HG02798 (cell line): ENCODE measurements around the gene ZNF664.
"Not testable (repeated sequence)": the region's sequence is repeated elsewhere in the genome, so short reads cannot be mapped to it uniquely, and the experiment has no call there.

ENCODE experiments used
- ATAC-seq: cut with Tn5 transposase; IDR thresholded peaks from one replicate; pipeline ENCODE4 v1.9.1; 2021; ENCODE audit warnings: mild to moderate bottlenecking; ENCODE audit not compliant: unreplicated experiment, poor library complexity

Gene ZNF664

DNA sequence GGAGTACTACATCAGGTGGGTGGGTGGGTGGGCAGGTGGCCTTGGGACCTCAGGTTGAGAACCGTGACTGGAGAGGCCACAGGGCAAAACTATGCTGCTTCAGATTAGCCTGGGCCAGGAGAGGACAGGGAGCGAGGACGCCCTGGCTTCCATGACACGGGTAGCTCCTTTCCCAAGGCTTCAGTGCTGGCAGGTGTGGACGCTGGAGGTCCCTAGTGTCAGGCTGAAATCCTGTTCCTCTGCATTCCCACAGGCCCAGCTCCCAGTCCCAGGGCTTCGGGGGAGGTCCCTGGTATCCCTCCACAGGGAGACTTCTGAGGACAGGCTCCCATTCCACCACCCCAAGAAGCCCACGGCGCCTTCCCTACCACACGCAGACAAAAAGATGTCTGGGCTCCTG, 32.0 kb upstream of the ZNF664 start:
- no peak for ATAC-seq

DNA sequence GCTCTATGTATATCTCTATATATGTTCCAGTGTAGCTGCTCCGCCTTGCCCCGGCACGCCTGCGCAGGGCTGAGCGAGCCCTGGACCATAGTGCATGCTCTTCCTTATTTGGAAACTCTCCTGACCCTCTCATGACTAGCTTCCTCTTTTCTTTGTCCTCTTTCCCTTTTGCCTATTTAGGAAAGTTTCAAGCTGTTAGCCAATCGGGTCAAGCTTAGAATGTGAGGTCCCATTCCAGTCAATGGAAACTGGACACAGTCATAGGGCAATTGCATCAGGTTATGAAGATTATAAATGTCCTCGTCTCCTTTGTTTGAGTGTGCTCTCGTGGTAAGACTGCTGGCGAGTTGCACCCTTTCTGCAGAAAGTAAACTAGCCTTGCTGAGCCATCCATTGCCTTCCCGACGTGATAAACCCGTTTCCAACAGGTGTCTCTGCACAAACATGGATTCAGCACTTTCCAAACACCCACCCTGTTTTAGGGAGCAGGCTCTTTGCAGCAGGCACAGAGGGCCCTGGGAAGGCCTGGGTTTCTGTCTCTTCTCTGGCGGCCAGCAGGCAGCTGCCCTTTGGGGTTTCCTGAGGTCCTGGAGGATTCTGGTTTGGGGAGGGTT, 31.3 kb upstream of the ZNF664 start:
- ATAC-seq, result no peak

DNA sequence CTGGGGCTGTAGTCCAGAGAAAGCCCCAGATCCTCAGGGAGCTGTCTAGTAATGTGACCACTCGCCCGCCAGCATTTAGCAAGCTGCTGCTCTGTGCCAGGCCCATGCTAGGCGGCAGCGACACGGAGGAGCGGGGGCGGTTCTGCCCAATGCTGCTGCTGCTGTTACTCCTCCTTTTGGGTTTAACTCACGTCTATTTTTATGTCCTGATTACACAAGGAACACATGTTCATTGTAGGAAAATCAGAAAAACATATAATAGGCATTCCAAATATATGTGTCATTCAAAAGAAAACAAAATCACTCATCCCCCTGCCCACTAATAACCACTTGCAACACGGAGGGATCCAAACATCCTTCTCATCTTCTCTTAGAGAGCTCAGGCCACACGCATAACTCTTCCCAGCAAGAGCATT, 30.8 kb upstream of the ZNF664 start:
- ATAC-seq, result no peak

DNA sequence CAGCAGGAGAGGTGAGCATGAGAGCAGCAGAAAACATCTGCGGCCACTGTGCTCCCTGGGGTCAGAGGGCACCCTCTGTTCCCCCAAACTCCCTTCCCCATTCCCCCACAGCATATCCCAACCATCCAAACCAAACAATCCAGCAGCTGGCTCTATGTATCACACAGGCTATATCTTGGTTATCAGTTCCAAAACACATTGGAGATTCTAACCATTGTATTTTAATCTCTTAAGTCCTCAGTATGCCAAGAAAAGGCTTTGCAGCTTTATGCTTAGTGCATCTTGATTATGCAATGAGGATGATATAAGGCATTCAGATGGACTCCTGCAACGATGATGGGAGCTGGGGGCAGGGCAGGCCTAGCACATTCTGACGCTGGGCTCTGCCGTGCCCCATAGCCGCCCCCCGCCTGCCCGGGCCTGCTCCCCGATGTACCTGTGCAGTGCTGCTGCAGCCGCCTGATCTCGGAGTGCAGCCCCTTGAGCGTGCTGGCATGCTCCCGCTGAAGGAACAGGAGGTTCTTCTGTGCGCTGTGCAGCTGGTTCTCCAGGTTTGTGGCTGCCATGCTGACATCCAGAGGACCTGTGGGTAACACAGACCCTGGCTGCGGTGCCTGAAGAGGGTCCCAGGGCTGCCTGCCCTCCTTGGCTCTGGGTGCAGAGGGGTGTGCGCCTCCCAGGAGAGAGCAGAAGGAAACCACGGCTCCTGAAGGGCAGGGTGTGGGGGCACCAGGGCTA, 29.9 kb upstream of the ZNF664 start:
- no peak for ATAC-seq

DNA sequence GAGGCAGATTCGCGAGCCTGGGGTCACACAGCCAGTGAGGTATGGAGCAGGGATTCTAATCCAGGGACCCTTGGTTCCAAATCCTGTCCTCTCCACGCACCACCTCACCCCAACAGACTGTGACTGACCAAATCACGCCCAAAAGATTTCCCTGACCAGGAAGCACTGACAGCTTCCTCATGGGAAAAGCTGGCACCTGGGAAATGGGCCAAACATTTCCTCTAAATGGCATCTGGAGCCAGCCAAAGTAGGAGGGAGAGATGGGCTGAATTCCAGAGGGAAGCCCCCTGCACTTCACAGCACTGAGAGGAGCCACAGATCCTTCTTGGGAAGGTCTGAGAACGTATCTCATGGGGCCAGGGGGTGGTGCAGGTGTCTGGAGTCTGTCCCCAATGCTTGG, 29.2 kb upstream of the ZNF664 start:
- ATAC-seq, result no peak

DNA sequence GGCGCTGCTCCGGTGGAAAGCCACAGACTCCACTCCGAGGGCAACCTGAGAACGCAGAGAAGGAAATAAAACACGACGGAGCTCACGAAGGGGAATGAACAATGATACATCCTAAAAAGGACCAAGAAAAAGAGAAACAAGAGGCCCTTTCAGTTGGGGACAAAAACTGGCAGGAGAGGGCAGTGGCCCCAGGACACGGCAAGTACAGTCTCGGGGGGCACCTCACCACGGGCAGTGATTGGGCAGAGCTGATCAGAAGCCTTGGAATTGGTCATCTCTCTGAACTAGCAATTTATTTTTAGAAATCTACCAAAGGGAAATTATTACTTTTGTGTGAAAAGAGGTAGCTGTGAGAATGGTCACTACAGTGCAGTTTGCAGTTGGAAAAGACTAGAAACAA, 28.3 kb upstream of the ZNF664 start:
- ATAC-seq, result no peak

DNA sequence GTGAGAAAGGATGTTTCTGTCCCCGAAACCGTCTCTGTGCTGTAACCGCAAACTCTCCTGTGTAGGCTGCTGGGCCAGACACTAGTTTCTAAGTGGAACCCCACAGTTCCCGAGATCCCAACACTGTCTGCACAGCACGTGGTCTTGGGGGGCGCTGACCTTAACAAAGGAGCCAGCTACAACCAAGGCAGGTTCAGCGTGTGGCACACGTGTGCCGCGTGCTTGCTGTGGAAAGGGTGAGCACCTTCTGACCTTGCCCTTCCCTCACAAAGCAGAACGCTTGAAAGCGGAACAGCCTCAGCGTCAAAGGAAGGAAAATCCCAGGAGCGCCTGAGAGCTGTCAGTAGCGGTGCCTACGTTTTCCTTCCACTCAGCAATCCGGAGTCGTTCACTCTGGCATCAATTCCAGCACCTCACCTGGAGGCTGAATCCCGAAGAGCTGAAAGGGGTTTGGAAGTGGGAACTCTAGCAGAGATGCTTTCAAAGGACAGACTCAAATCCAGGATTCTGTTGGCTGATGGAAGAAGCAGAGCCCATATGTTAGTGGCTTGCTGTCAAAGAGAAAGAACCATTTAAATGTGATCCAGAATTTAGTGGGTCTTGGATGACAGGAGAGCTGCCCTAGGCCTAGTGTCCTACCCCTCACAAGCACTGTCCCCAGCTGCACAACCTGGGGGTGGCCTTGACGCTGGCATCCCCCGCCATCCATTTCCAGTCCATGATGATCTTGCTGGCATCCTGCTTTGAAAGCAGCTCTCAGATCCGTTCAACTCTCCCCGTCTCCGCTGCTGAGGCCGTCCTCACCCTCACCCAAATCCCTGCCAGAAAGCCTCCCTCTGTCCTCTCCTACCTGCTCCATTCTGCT, 27.5 kb upstream of the ZNF664 start:
- ATAC-seq, result no peak

DNA sequence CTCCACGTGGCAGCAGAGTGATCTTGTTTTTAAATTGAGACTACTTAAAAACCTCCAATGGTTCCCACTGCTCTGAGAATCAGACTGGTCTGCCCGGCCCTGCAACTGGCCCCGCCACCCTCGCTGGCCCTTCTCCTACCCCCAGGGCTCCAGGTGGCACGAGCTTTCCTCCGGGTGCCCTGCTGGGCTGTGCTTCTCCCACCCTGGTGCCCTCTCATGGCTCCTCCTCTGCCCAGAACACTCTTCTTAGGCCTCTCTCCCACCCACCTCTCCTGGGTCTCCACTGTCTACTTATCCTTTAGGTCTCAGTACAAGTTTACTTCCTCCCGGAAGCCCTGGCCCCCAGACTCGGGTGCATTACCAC, 26.9 kb upstream of the ZNF664 start:
- ATAC-seq, result no peak

DNA sequence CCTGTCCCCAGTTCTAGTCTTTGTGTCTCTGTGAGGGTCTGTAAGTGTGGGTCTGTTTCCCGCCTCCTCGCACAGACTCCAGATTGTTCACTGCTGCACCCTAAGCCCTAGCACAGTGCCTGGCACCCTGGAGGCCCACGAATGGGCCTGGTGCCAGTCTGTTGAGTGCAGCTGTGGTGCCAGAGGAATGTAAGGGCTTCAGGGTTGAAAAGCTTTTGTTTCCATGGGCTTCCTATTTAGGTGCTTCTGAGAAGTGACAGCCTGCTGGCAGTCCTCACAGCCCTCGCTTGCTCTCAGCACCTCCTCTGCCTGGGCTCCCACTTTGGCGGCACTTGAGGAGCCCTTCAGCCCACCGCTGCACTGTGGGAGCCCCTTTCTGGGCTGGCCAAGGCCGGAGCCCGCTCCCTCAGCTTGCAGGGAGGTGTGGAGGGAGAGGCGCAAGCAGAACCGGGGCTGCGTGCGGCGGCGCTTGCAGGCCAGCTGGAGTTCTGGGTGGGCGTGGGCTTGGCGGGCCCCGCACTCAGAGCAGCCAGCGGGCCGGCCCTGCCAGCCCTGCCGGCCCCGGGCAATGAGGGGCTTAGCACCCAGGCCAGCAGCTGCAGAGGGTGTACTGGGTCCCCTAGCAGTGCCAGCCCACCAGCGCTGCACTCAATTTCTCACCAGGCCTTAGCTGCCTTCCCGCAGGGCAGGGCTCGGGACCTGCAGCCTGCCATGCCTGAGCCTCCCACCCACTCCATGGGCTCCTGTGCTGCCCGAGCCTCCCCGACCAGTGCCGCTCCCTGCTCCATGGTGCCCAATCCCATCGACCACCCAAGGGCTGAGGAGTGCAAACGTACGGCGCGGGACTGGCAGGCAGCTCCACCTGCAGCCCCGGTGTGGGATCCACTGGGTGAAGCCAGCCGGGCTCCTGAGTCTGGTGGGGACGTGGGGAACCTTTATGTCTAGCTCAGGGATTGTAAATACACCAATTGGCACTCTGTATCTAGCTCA, 26.2 kb upstream of the ZNF664 start:
- ATAC-seq, result not testable (repeated sequence)

DNA sequence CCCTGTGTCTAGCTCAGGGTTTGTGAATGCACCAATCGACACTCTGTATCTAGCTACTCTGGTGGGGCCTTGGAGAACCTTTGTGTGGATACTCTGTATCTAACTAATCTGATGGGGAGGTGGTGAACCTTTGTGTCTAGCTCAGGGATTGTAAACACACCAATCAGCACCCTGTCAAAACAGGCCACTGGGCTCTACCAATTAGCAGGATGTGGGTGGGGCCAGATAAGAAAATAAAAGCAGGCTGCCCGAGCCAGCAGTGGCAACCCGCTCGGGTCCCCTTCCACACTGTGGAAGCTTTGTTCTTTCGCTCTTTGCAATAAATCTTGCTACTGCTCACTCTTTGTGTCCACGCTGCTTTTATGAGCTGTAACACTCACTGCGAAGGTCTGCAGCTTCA, 25.5 kb upstream of the ZNF664 start:
- ATAC-seq, result not testable (repeated sequence)

DNA sequence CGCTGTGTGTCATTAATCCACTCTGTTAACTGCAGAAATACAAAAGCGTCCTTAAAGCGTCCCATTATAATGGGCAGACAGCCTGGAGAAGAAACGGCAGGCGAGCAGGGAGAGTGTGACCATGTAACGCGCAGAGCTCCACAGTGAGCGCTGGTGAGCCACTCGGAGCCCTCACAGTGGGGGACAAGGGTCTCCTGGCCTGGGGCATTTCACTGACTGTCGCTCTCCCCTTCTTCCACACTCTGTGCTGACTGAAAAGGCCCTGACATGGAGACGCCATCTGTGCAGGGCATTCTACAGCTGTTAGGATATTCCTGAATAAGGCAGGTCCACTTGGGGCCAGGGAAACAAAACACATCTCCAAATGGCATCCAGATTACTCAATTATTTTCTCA, 24.6 kb upstream of the ZNF664 start:
- ATAC-seq, result no peak

DNA sequence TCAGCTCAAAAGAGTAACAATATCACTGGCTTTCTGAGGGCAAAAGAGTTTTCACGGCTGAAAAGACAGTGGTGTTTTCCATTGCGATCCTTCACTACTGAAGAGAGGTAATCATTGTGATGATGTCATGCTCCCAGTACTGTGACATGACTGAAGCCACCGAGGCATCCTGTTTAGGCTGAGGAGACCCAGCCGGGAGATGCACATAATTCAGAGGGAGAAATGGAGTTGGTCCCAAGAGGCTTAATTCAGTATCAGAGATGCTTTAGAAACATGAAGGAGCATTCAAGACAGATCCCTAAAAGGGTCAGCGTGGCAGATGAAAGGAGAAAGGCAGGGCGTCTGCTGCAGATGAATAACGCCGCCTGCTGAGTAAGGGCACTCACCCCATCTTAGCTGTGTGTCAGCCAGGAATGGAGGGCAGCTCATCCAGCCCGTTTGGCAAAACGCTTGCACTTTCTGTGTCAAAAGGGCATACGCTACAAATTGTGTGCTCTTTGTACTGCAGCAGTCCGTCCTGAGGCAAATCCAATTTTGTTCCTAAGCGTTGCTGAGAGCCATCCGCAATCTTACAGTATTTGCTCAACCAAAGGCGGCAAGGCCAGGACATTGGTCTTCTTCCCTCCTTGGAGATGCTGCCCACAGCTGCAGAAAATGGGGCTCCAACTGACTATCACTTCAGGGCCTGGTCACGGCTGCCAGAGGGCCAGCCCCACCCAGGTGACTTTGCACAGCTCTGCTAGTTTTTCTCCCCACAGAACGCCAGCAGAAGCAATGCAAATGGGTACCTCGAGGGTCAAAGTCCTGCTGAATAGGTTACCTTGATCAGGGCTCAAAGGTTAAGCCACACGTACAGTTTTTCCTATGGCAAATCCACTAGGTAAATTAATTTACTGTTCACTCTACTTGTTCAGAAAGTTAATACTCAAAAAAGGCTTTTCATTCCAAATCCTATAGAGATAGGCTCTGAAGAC, 23.9 kb upstream of the ZNF664 start:
- no peak for ATAC-seq

DNA sequence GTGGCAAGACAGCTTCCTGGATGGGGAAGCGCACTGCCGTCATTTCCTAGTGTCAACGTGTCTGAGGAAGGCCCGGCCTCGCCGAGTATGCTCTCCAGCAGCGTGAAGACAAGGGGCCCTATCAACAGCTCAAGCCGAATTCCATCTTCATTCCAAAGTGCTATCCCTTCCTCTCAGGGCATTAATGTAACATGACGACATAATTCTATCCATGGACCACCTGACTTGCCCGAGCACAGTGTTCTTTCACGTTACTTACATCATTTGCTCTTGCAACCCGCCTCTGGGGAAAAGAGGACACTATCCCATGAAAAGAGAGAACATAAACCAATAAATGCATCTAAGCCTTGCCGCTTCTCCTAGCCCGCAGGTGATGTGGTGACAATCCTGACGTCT, 23.2 kb upstream of the ZNF664 start:
- no peak for ATAC-seq

DNA sequence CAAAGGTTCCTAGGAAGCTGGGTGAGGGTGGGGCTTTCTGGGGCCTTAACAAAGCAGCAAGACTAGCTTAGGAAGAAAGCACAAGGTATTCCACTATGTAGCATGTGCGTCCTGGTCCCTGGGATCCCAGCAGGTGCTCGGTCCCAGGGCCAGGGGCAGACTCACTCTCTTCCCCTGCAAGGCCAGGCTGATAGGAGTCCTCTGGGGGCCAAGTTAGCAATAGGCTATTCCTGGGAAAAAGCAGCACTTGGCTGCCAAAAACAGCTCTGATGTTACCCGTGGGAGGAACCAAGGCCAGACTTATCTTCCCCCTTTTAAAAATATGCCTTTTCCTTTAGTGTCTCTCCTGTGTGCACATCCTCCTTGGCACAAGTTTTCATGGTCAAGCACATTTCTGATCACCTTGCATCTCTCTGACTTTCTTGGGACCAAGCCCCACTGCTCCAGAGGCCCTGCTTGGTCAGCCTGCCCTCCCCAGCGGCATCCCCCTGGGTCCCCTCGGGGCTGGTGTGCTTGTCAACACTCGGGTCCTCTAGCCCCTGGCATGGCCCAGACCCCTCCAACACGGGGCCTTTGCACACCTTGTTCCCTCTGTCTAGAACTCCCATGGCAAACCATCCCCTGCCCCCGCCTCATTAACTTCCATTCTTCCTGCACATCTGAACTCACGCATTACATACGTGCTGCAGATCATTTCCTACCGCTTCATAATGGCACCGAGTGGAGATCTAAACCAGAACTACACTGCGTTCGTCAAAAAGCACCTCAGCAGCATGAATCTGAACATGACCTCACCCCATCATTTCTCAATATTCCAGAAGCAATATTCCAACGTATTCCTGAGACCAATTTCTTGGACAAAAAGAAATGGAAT, 22.3 kb upstream of the ZNF664 start:
- ATAC-seq, result no peak

DNA sequence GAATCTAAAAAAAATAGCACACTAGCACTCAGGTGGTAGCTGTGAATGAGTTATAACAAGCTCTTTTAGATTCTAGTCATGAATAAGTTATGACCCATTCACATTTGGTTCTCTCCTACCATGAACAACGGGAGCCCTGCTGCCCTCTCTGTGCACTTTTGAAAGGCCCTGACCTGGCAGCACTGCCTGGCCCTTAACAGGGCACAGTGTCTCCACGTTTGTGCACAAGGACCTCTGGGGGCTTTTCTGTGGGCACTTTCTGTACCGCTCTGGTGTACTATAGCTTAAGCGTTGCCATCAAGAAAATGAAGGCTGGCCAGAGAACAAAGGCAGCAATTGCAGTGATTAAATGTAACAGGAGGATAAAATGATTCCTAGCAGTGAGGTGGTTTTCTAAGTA, 21.5 kb upstream of the ZNF664 start:
- no peak for ATAC-seq

DNA sequence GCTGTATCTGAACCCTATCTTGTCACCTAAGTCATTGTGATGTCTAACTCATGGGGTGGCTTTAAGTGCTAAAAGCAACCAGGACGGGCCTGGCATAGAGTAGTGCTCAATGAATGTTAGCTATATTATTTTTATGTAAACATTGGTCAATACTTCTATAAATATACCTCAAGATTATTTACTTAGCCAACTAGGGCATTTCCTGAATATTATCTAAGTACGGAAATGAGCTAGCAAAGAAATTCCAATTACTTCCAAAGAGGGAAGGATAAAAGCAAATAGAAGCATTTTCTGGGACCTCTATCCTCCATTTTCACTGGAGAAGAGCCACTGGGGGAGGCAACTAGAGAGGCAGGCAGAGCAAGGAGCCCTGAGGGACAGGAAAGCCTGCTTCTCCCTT, 21.0 kb upstream of the ZNF664 start:
- ATAC-seq, result no peak

DNA sequence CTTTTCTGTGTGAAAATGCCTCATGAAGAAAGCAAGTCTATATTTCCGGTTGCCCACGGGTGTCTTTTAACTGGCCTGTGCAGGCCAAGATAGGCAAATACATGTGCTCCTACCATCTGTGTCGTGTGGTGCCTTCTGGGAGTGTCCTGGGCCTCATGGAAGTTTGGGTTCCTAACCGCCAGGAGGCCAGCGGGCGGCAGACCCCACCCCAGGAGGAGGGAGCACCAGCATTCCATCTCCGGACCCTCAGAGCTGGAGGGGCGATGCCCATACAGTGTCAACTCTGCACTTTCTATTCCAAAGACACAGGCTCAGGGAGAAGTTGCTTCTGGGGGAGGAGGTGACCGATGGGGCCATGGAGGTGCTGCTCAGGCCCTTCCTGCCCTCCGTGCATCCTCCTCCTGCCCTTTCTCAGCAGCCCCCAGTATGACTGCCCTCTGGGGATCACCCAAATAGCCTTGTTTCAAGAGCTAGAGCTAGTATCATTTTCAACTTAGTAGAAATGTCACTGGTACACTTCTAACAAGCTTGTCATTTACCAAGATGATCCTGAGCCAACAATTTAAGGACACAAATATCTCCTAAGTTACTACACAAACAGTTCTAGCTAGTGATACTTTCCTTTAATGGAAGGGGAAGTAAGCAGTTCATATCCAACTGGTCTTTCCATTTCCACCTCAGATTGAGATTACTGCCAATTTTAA, 18.2 kb upstream of the ZNF664 start:
- no peak for ATAC-seq

DNA sequence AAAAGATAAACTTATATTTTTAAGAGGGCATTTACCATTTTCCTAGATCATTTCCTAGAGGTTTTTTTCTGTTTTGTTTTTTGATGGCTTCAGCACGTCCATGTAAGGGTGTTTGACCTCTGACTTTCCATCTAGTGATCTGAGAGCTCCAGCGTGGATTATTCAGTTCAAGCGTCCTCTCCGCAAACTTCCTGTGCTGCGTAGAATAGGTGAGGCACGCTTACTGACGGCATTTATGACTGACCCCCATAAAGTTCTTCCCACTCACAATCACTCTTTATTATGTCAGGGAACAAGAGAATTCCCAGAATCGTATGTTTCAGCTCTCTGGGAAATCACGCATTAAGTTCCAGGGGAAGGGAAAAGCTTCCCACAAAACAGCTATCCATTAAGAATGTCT, 16.8 kb upstream of the ZNF664 start:
- no peak for ATAC-seq
